ENCODE results near the gene SPIRE1. TPM values are rescaled to one million over a fixed set of nuclear protein-coding genes. Genes with fewer than 3 reads are reported as not detected.

Gene SPIRE1
- total RNA-seq, 1 donor from 2014 or later: 42.4 TPM

- TF ChIP-seq CTCF (IDR thresholded peaks at IDR 0.05; ENCODE audit: borderline replicate concordance): no peak
- Histone ChIP-seq H3K27ac (replicated peaks) (peak overlapping the region; percentile 32), H3K4me3 (no peak overlapping the region), H3K4me1 (peaks cover 28% of the 10 kb centered on the region), H3K27me3 (ENCODE audit: low read depth) (no peaks in the 10 kb centered on the region), H3K9me3 (replicated peaks) (no peaks in the 10 kb centered on the region), H3K36me3 (peaks cover 8% of the 10 kb centered on the region)
- DNase-seq: no peak
- intact Hi-C loops (cut with micrococcal nuclease): no loop called here
Measured at GRCh38 chr18:12515550-12515949, 142.4 kb downstream of the SPIRE1 start.

GRCh38 chr18:12507007-12507406, 150.9 kb downstream of the SPIRE1 start:
- no peak for TF ChIP-seq CTCF (IDR thresholded peaks at IDR 0.05; ENCODE audit: borderline replicate concordance)
- no peak for DNase-seq
- intact Hi-C loops (cut with micrococcal nuclease): no loop called here
- H3K27me3 ChIP-seq (ENCODE audit: low read depth): no peaks in the 10 kb centered on the region
- H3K36me3 ChIP-seq: peaks cover 40% of the 10 kb centered on the region
- no peak overlapping the region for H3K4me3 ChIP-seq
- no peaks in the 10 kb centered on the region for H3K9me3 ChIP-seq (replicated peaks)
- H3K27ac ChIP-seq (replicated peaks): no peak overlapping the region
- H3K4me1 ChIP-seq: no peaks in the 10 kb centered on the region

- Histone ChIP-seq H3K27ac (replicated peaks) (no peak overlapping the region), H3K9me3 (replicated peaks) (no peaks in the 10 kb centered on the region), H3K36me3 (peaks cover 27% of the 10 kb centered on the region), H3K27me3 (ENCODE audit: low read depth) (no peaks in the 10 kb centered on the region), H3K4me3 (no peak overlapping the region), H3K4me1 (no peaks in the 10 kb centered on the region)
- DNase-seq: no peak
- no peak for TF ChIP-seq CTCF (IDR thresholded peaks at IDR 0.05; ENCODE audit: borderline replicate concordance)
- intact Hi-C loops (cut with micrococcal nuclease): no loop called here
Measured at GRCh38 chr18:12500986-12501385, 156.9 kb downstream of the SPIRE1 start.

GRCh38 chr18:12497839-12498238, 160.1 kb downstream of the SPIRE1 start:
- TF ChIP-seq CTCF (IDR thresholded peaks at IDR 0.05; ENCODE audit: borderline replicate concordance): no peak
- Histone ChIP-seq H3K36me3 (peaks cover 25% of the 10 kb centered on the region), H3K4me1 (no peaks in the 10 kb centered on the region), H3K4me3 (no peak overlapping the region), H3K9me3 (replicated peaks) (no peaks in the 10 kb centered on the region), H3K27me3 (ENCODE audit: low read depth) (no peaks in the 10 kb centered on the region), H3K27ac (replicated peaks) (no peak overlapping the region)
- no peak for DNase-seq
- intact Hi-C loops (cut with micrococcal nuclease): no loop called here

- no peaks in the 10 kb centered on the region for H3K27me3 ChIP-seq (ENCODE audit: low read depth)
- H3K4me1 ChIP-seq: no peaks in the 10 kb centered on the region
- peaks cover 29% of the 10 kb centered on the region for H3K36me3 ChIP-seq
- no peak for DNase-seq
- no peak overlapping the region for H3K4me3 ChIP-seq
- H3K9me3 ChIP-seq (replicated peaks): no peaks in the 10 kb centered on the region
- intact Hi-C loops (cut with micrococcal nuclease): no loop called here
- TF ChIP-seq CTCF (IDR thresholded peaks at IDR 0.05; ENCODE audit: borderline replicate concordance): no peak
- H3K27ac ChIP-seq (replicated peaks): no peak overlapping the region
Measured at GRCh38 chr18:12497296-12497695, 160.6 kb downstream of the SPIRE1 start.

- peaks cover 41% of the 10 kb centered on the region for H3K36me3 ChIP-seq
- DNase-seq: no peak
- no peaks in the 10 kb centered on the region for H3K9me3 ChIP-seq (replicated peaks)
- H3K27ac ChIP-seq (replicated peaks): no peak overlapping the region
- no peaks in the 10 kb centered on the region for H3K4me1 ChIP-seq
- TF ChIP-seq CTCF (IDR thresholded peaks at IDR 0.05; ENCODE audit: borderline replicate concordance): no peak
- intact Hi-C loops (cut with micrococcal nuclease): no loop called here
- no peak overlapping the region for H3K4me3 ChIP-seq
- no peaks in the 10 kb centered on the region for H3K27me3 ChIP-seq (ENCODE audit: low read depth)
Measured at GRCh38 chr18:12492907-12493306, 165.0 kb downstream of the SPIRE1 start.
